ENCODE data around the gene ZFR2.

The ZFR2 gene

DNA sequence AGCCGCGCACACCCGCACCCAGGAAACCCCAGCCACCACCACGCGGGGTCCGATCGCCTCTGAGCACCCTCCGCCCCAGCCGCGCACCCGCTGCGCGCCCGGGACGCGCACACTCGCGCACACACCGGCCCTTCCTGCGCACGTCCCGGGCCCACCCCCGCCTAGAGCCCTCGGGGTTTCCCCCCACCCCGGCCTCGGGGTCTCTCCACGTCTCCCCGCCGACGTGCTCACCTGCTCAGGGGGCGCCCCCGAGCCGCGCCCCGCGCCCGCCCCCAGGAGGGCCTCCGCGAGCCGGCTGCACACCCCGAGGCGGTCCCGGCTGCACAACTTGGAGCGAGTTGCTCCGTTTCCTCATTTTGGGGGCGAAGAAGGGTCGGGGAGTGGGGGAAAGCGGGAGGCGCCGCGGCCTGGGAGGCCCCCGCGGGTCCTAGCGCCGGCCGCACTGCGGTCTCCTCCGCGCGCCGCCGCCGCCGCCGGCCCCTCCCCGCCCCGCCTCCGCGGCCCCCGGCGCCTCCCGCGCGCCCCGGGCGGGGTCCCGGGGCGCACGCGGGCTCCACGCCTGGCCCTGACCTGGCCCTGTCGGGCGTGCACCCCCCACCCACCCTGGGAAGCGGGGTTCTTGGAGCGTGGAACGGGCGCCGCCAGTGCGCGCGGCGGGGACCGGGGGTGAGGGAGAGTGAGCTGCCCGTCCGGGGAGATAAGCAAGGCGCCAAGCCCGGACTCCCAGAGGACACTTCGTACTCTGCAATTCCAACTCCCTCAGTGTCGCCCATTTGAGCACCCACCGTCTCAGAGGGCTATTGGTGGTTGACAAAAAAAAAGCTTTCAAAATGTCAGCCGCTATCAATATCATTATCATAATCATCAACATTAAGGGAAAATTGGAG lies 82.7 kb downstream of the ZFR2 start, which contains the start of gene MATK:
MATK (minus strand) TSS at position 444 of the 887 bp plus-strand sequence. CDS start 1,246 bp downstream, outside the sequence.
- DNase-seq = peak; percentile 57

DNA sequence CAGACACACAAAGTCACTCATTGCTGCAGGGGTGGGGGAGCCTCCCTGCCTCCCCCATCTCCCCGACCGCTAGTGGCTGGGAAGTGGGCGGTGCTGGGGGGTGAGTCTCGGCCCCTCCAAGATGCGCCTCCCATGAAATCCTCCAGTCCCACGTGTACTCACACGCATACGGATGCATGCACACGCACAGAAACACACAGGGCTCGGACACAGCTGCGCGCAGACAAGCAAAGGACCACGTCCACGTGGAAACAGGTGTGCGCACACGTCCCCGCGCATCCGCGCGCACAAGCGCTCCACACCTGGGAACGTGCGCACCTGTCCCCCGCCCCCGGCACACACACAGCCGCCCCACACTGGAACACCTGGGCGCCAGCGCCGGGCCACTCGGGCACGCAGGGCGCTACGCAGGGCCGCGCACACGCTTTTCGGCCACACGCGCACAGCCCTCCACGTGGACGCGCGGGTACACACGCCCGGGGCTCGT lies 83.3 kb downstream of the ZFR2 start:
- DNase-seq = peak; percentile 30

DNA sequence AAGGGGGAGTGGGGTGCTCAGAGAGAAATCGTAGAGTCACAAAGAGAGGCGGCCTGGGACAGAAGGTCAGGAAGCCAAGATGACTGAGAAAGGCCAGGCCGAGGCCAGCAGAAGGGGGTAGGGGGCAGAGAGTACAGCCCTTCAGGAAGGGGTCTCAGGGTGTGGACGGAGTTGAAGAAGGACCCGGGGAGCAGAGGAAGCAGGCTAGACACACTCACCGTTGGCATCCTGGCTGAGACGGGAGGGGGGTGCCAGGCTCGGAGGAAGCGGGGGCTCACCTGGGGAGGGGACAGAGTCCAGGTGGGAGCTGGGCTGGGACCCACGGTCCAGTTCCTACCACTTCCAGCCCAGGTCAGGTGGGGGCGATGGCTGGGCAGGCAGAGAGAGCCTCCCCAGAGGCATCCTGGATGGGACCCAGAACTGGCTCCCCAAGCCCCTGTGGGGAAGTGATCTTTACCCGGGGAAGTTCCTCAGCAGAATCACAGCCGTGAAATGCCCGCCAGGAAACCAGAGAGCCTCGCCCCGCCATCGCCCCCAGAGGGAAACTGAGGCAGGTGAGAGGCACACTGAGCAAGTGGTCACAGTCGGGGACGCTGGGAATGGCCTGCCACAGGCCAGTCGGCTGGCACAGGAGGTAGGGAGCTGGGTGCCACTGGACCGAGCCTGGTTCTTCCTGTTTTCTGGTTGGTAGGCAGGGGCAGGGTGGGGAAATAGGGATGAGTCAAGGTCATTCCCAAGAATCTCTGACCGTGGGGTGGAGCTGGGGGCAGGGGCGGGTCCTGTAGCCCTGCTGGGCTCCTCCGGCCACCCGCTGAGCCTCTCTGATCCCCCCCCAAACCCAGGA lies 84.0 kb downstream of the ZFR2 start:
- DNase-seq = no peak

DNA sequence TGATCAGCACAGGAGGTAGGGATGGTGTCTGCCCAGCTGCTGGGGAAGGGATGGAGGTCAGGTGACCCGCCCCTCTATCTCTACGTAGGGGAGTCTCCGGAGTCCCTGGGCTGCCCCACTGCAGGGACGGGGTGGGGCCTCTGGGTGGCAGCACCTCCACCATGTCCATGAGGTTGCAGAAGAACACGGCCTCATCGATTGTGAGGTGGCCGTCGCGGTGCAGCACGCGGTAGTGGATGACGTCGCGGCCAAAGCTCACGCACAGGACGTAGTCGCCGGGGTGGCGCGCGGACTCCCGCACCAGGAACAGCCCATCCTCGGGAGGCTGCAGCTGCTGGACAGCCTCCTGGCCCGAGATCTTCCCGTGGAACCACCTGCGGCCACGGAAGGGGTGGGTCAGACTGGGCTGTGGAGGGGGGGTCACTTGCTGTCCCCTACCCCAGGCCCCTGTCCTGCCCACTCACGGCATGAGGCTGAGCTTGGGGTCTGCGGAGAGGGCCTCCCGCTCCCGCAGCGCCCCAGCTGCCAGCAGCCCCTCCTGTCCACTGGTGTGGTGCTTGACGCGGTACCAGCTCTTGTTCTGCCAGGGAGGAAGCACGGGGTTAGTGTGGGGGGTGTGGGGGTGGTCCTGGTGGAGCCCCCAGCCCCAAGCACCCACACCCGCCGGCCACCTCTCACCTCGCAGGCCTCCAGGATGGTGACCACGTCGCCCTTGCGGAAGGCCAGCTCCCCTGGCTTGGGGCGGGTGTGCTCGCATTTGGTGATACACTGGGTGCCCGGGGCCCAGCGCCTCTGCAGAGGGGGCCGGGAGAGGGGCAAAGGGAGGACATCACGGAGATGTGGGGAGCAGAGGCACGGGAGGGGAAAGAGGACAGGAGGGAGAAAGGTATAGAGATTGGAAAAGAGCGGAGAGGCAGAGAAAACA lies 84.9 kb downstream of the ZFR2 start:
- DNase-seq = peak; percentile 60

DNA sequence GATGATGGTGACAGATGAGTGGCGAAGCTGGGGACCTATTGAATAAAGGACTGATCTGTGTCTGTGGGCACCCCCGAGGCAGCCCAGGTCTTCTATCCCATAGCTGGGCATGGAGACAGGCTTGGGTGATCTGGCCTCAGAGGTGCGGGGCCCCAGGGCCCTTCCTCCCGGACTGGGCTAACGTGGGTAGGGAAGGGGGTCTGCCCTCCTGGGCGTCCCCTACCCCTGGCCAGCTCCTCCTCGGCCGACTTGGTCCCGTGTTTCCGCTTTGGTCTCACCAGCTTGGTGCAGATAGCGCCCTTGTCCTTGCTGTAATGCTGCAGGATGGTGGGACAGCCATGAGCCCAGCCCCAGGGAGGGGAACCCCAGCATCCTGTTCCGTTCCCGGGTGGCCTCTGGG lies 85.9 kb downstream of the ZFR2 start:
- no peak for DNase-seq

DNA sequence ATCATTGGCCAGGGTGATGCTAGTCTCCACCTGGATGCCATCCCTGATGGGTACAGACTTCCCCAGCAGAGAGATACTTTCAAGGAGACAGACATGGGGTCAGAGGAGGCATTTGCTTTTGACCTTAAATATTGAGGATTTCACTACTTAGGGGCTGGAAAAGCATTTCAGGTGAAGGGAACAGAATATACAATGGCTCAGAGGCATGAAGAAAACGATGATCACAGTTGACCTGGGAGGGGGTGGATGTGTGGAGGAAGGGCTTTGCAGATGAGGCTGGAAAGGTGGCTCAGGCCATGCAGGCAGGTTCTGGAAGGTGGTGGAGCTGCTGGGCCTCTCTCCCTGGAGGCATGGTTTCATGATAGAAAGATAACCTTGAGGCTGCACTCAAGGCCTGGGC lies 86.5 kb downstream of the ZFR2 start:
- no peak for DNase-seq

DNA sequence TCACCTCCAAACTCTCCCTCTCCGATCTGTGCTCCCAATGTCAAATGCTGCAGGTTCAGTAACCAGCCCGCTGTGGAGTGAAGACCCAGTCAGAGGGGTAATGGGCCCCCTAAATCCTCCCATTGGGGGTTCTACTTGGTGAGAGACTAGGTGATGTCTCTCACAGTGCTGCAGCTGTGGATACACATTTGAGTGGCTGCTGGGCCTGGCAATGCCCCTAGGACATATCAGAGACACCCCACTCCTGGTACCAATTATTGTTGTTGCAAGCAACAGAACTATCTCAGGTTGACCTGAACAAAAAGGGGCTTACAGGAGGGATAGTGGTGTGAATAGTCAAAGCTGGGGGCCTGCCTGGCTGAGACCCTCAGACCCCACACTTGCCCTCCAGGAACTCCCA lies 87.2 kb downstream of the ZFR2 start:
- DNase-seq = peak; percentile 16

DNA sequence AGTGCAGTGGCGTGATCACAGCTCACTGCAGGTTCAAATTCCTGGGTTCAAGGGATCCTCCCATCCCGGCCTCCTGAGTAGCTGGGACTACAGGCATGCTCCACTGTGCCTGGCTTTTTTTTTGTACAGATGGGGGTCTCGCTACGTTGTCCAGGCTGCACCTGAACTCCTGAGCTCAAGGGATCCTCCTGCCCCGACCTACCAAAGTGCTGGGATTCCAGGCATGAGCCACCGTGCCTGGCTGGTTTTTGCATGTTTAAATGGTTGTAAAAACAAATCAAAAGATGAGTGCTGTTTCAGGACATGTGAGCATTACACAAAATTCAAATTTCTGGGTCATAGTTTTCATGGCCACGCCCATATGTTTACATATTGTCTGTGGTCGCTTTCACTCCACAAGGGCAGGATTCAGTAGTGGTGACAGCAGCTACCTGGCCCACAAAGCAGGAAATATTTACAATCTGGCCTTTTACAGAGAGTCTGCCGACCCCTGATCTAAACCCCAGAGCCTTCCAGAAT lies 88.0 kb downstream of the ZFR2 start:
- no peak for DNase-seq

DNA sequence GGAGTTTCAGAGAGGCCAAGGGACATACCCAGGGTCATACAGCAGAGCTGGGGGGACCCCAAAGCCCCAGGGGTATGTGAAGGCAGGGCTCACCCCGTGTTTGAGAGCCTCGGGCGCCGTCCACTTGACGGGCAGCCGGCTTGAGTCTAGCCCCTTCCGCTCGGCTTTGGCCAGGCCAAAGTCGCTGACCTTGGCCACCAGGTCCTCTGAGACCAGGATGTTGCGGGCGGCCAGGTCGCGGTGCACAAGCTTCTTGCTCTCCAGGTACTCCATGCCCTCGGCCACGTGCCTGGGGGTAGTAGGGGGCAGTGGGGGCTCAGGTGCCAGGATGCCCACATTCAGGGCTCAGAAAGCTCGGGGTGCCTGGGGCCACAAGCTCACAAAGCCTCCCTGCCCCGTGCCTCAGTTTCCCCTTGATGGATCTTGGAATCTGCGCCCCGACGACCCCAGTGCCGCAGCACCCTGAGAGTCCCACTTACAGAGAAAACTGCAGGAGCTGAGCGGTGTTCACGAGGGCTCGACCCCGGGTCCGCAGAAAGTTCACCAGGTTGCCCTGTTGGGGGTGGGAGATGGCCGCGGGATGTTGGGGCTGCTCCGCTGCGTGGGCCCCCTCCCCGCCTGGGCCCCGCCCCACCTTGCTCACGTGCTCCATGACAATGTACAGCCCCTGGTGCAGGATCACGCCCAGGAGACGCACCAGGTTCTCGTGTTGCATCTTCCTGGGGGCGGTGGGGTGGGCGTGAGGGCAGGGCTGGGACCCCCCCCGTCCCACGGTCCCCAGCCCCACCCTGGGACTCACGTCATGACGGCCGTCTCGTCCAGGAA lies 89.7 kb downstream of the ZFR2 start:
- DNase-seq = no peak

DNA sequence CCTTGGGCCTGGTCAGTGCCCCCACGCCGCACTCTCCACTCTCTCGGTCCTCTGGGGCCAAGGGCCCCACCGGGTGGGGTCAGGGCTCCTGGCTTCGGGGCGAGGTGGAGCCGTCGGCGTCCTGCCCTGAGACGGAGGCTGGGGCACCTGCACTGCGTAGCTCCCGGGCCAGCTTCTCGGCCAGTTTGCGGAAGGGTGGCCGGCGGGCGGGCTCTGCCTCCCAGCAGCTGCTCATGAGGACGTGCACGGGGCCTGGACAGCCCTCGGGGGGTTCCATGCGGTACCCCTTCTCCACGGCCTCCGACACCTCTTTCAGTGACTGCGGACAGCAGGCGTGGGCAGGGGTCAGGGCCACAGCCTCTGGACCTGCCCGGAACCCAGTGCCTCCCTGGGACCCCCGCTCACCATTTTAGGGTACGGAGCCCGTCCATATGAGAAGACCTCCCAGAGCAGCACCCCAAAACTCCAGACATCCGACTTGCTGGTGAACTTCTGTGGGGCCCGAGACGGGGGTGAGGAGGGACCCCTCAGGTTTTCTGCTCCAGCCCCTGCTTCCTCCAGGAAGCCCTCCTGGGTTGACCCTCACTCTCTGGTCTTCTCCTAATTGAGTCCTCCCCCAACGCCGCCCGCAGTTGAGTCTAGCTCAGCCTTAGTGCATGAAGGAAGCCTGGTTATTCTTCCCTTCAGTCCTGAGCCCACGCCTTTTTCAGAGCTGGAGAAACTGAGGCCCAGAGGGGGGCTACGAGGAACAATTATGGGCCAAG lies 90.6 kb downstream of the ZFR2 start:
- DNase-seq = no peak

DNA sequence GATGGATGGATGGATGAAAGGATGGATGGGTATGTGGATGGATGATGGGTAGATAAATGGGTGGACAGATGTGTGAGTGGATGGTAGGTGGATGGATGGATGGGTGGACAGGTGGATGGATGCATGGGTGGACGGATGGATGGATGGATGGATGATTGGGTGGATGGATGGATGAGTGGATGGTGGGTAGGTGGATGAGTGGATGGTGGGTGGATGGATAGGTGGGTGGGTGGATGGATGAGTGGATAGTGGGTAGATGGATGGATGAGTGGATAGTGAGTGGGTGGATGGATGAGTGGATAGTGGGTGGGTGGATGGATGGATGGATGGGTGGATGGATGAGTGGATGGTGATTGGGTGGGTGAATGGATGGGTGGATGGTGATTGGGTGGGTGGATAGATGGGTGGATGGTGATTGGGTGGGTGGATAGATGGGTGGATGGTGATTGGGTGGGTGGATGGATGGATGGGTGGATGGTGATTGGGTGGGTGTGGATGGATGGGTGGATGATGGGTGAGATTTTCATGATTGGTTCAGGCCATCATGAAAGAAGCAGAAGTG lies 92.3 kb downstream of the ZFR2 start:
- DNase-seq = no peak

DNA sequence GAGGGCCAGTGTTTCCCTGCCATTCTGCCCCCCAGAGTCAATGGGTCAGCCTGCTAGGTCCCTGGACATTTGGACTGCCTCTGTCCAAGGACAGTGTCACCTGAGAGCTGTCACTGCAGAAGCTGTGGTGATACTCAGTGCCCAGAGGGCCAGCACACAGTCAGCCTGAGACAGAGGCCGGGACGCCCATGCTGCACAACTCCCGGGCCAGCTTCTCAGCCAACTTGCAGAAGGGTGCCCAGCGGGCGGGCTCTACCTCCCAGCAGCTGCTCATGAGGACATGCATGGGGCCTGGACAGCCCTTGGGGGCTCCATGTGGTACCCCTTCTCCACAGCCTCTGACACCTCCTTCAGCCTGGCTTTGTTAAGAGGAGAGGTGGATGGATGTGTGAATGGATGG lies 93.0 kb downstream of the ZFR2 start:
- no peak for DNase-seq

DNA sequence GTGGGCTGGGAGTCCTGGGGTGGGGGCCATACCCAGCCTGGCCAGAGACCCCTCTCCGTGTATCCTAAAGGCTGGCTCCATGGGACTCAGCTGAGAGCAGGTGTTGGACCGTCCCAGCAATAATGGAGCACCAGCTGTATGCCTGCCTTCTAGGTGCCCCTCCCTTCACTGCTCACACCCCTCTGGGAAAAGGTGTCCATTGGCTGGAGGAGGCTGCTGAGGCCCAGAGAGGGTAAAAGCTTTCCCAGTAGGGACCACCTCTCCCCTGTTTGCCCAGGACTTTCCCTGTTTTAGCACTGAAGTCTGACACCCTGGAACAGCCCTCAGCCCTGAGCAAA lies 93.5 kb downstream of the ZFR2 start:
- no peak for DNase-seq

DNA sequence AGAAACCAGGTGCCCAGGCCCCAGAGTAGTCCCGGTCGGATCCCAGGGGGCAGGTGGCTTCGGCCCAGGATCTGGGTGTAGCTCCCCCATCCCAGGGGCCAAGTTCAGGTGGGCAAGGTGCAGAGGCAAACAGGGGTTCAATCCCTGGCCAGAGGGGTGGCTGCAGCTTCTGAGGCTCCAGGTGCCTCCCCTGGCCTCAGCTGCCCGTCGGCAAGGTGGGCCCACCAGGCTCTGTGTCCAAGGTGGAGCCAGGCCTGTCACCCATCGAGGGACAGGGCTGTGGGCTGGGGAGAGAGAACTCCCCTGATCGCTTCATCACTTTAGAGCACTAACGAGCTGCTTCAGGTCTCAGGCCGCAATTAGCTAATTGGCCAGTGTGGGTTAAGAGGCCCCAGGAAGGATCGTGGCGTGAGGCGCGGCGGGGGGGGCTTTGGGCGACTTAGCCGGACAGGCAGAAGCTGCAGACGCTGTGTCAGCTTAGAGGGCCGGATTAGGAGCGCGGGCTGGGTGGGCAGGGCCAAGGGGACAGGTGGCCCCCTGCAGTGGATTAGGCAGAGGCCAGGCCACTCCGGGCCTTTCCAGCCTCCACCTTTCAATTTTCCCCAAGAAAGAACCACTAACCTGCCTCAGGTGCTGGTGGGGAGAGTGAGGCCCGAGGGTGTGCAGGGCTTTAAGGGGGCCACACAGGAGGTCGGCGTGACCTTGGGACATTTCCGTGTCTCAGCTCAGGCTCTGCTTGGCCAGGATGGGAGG lies 94.0 kb downstream of the ZFR2 start:
- DNase-seq = no peak

DNA sequence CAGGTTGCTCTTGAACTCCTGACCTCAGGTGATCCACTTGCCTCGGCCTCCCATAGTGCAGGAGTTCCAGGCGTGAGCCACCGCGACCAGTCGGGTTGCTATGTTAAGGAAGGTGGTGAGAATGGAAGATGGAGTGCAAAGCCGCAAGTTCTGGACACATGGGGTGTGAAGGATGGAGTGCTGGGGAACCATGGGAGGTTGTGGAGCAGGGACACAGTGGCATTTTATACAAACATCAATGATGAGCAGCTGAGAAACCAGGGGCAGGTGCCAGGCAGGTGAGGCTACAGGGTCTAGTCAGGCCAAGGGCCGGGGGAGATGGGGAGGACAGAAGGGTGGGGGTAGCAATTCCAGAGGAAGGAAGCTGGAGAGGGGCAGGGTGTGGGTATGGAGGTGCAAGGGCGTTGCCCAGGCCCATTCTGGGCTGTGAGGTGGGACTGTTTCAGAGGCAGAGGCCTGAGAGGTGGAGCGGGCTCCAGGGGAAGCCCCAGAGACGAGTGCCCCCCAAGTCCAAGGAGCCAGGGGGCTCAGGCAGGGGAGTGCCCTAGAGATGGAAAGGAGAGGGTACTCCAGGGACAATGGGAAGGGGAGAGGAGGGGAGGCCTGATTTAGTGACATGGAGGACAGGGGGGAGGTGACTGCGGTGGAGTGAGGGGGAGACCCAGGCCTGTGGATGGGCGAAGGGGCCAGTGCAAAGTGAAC lies 94.9 kb downstream of the ZFR2 start:
- no peak for DNase-seq

DNA sequence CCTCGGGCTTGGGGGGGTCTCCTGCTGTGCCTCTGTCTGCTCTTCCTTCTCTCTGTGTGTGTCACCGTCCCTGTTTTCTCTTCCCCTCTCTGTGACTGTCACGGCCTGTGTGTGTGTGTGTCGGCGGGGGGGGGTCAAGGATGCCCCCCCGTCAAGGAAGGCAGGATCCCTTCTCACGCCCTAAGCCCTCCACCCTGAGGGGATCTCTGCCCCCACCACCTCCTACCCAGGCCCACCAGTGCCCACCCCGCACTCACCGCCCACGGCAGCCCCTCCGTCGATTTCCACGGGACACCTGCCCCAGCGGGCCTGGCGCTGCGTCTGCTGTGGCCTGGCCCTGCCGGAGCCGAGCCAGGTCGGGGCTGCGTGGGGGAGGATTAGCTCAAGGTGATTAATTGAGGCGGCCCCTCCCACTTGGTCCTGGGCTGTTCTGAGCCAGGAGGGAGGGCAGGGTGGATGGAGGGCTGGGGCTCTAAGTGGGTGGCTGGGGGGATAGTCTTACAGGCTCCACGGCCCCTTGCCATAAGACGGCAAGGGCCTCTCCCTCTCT lies 96.9 kb downstream of the ZFR2 start, which contains the start of gene RAX2:
RAX2 (minus strand) TSS at position 323 of the 550 bp plus-strand sequence. CDS start 486 bp downstream, outside the sequence.
- DNase-seq = no peak

DNA sequence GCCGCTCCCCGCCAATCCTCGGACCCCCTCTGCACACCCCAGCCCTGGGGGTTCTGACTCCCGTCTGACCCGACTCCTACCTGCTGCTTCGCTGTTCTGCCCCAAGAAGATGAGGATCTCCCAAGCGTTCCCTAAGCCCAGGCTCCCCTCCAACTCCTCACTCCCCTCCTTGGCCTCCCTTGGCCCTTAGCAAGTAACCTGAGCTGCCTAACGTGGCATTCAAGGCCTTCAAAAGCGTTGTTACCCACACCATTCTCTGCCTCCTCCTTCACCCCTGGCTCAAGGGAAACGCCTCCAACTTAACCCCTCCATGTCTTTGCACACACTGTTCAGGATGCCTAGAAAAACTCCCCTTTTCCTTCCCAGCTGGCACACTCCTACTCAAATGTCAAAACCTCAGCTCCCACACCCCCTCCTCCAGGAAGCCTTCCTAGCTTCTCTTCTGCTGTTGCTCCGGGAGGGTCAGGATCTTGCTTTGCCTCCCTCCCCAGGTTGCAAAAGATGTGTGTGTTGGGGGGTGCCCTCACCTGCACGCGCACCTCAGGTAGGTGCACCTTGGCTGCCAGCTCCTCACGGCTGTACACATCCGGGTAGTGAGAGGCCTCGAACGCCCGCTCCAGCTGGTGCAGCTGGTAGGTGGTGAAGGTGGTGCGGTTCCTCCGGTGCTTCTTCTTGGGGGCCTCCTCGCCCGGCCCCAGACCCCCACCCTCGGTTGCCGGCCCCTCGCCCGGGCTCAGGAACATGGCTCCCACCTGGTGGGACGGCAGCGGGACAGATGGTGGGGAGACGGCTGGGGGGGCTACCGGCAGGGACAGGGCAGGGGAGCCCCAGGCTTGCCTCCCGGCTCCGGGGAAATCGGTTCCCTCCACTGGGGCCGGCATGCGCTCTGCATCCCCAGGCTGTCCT lies 97.6 kb downstream of the ZFR2 start:
- DNase-seq = no peak

Data from hematopoietic multipotent progenitor cell treated with erythropoietin and hydrocortisone succinate and interleukin-3 and kit ligand, for 6 days (in vitro differentiated cells).